DMS114 treated with DMSO at 0.1 percent for 48 hours (cell line): ENCODE measurements around the gene IGF2BP2.
"Not testable (repeated sequence)": the region's sequence is repeated elsewhere in the genome, so short reads cannot be mapped to it uniquely, and the experiment has no call there.

Experiments
- DNase-seq: peaks from one replicate; lab custom pipeline; 2025; ENCODE audit not compliant: unreplicated experiment; lab: John Stamatoyannopoulos, UW

The IGF2BP2 gene

DNA sequence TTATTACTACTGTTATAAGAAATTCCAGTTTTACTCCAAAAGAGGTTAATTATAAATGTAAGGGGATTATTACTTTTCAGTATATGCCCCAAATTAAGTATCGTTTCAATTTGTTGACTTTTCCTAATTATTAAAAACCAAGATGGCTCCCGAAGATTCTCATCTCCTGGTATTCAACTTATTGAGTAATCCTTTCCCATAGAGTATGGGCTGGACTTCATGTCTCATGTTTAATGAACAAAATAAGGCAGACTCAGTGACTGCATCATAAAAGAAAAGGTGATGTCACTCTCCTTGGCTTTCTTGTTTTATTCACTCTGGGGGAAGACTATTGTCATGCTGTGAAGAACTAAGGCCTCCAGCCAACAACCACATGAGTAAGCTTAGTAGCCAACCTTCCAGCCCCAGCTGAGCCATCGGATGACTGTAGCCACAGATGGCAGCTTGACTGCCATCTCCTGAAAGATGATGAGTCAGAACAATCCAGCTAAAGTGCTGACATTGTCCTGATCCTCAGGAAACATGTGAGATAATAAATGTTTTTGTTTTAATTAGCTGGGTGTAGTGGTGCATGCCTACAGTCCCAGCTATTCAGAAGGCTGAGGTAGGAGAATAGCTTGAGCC is 17.3 kb downstream of the IGF2BP2 start:
- no peak for DNase-seq

- DNase-seq = not testable (repeated sequence)
Observed at GRCh38 chr3:185798831-185799110, 26.1 kb downstream of the IGF2BP2 start.

DNA sequence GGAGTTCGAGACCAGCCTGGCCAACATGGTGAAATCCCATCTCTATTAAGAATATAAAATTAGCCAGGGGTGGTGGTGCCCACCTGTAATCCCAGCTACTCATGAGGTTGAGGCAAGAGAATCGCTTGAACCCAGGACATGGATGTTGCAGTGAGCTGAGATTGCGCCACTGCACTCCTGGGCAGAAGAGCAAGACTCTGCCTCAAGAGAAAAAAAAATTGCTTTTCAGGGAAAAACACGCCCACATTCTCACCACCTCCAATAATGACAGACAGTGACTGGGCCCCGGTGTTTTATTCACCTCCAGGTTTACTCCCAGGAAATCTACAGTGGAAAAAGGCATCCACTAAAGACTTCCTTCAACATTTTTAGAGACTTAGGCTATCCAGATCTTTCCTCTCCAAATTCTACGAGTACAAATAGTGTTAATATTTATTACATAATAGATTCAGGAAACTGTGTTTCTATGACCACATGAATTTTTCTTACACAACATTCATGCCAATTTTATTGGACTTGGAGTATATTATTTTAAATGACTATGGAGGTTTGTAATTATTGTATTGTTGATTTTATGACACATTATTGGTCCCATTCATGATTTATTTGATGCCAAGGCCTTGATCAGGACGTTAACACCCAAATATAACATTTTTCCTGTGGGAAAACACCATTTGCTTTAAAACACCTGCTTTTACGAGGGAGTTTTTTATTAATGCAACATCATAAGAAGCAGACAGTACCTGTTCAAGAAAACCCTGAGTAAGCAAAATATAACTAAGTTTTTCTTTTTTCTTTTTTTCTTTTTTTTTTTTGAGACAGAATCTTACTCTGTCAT is 26.6 kb downstream of the IGF2BP2 start:
- DNase-seq = no peak

GRCh38 chr3:185797108-185797881 is 27.5 kb downstream of the IGF2BP2 start:
- no peak for DNase-seq

- DNase-seq = no peak
Observed at GRCh38 chr3:185796431-185797107, 28.3 kb downstream of the IGF2BP2 start.

DNA sequence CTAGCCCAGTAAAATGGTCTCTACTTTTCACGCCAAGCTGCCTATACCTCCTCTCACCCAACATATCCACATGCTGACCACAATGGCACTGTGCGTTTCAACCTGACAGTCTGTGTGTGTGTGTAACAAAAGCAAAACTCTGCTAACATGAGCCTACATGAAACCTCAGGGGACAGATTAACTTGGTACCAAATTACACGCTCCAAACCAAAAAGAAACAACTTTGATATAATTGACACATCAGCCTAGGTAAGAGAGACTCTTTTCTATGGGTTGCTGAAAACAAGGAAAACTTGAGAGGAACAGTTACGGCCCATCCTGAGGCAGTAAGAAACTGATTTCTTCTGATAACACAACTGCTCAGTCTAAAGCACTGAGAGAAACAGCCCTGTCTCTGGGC is 31.5 kb downstream of the IGF2BP2 start:
- no peak for DNase-seq

DNA sequence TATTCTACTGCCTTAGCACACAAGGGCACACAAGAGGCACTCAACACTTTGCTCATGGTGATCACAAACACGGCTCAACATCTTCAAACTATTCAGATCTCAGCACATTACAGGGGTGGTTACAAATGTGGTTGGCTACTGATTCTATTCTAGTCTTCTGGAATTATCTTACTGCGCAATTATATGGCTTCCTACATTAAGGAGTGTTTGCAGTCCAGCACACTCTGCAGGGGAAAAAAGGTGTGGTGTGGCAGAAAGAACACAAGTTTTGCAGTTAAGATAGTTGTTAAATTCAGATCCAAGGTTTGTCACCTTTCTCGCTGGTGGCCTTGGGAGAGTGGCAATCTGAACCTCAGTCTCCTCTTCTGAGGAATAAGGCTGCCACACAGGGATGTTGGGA is 31.9 kb downstream of the IGF2BP2 start:
- DNase-seq = no peak

- no peak for DNase-seq
Observed at GRCh38 chr3:185789891-185790830, 34.7 kb downstream of the IGF2BP2 start.

DNA sequence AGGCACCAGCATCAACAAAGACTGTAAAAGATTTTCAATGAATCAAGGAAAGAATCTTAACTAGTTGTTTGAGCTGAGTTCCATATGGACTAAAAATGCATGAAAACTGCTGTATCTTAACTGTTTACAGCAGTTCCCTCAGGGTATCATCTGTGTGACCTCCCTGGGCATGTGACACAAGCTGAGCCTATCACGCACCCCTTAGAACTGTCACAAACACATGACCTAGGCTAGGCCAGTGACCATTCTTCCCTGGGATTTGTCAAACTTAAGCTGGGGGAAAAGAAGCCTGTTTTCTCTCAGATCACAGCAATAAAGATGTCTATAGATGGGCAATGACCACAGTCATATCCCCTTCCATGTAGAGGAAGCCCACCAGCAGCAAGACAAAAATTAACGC is 35.7 kb downstream of the IGF2BP2 start:
- DNase-seq = no peak

DNA sequence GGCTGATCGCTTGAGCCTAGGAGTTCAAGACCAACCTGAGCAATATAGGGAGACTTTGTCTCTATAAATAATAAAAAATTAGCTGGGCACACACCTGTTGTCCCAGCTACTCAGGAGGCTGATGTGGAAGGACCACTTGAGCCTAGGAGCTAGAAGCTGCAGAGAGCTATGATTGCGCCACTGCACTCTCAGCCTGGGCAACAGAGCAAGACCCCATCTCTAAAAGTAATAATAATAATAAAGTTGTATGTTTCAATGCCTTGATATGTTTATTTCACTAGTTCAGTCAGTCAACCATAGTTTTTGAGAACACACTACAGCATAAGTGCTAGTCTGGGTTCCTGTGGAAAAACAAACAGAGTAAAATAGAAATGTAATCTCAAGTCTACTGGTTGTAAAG is 36.5 kb downstream of the IGF2BP2 start:
- no peak for DNase-seq

GRCh38 chr3:185786956-185787877 is 37.6 kb downstream of the IGF2BP2 start:
- DNase-seq = no peak

DNA sequence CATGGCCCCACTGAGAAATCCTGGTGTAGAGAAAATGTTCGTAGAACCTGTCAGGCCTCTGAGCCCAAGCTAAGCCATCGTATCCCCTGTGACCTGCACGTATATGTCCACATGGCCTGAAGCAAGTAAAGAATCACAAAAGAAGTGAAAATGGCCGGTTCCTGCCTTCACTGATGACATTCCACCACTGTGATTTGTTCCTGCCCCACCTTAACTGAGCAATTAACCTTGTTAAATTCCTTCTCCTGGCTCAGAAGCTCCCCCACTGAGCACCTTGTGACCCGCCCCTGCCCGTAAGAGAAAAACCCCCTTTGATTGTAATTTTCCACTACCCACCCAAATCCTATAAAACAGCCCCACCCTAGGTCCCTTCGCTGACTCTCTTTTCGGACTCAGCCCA is 38.6 kb downstream of the IGF2BP2 start:
- DNase-seq = not testable (repeated sequence)

DNA sequence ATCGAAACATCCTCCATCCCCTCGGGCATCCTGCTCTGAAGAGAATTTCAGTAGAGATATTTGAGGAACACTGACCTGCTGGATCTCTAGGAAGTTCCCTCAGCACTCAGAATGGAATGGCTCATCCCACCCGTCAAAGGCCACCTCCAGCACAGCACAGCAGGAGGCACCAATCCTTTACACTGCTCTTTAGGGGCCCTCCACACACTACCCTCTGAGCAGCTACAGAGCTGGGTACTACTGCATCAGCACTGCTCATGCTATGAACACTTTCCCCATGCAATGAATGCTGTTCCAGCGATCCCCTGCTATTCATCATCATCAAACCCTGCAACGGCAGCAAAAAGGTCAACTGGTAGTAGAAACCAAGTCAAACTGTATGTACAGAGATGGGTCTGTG is 40.5 kb downstream of the IGF2BP2 start:
- DNase-seq = no peak

GRCh38 chr3:185781759-185782158 is 43.1 kb downstream of the IGF2BP2 start:
- no peak for DNase-seq

DNA sequence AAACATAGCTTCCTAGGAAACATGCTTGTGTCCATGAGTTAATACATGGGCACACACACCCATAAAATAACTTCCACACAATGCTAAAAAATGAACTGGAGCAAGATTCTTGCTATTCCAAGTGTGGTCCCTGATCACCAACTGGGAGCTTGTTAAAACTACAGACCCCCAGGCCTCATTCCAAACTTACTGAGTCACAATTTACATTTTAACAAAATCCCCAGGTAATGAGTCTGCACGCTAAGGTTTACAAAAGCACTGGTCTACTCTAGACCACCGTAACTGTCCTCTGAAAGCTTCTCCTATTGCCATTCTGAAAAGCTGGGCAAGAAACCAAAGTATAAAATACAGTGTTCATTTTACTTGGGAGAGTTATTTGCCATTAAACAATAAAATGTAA is 45.4 kb downstream of the IGF2BP2 start:
- no peak for DNase-seq

GRCh38 chr3:185778821-185779220 is 46.0 kb downstream of the IGF2BP2 start:
- no peak for DNase-seq

- no peak for DNase-seq
Observed at GRCh38 chr3:185778094-185778493, 46.7 kb downstream of the IGF2BP2 start.

DNA sequence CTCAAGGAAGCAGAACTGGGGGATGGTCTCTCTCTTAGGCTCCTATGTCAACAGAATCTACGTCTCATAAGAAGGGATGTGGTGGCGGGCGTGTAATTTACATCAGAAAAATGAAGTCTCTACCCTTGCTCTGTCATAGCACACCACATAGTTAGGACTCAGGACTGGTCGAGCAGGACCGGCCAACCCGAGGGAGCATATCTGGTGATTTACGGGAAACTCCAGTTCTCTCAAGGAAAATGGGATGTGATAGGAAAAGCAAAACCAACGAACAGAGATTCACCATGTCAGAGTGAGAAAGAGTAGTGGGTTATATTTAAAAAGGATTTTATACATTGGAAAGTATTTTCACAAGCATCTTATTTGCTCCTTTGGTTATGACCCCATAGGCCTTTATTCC is 54.7 kb downstream of the IGF2BP2 start:
- DNase-seq = no peak

GRCh38 chr3:185768578-185768982 is 56.3 kb downstream of the IGF2BP2 start:
- DNase-seq = peak; percentile 35
